HepG2 (cell line): ENCODE data around the gene ZBTB45. TPM values are rescaled to one million over a fixed set of nuclear protein-coding genes. Genes with fewer than 3 reads are reported as not detected.

ENCODE experiments used
- ATAC-seq: fragments of 200-7000 bp; cut with Tn5 transposase; 3 replicates; pipeline ENCODE4 v1.9.1; 2020; ENCODE audit warnings: mild to moderate bottlenecking, moderate library complexity
- BruUV-seq: library from RNA; stranded (reverse); fragments of 400-500 nt; replicated peaks from 2 replicates; lab custom pipeline; 2021; lab: Mats Ljungman, UMichigan
- CTCF ChIA-PET: fragments of 300-600 bp; formaldehyde crosslinking; extraction: SDS; loops from one replicate; lab custom pipeline; 2021; ENCODE audit warnings: low total read pairs, inconsistent platforms, low intra/inter-chr PET ratio; lab: Yijun Ruan, JAX
- POLR2A ChIA-PET: fragments of 350-600 bp; sonication (Branson Sonifier 250); formaldehyde crosslinking; loops from one replicate; lab custom pipeline; 2020; ENCODE audit warnings: antibody characterized with exemption, inconsistent platforms; lab: Yijun Ruan, JAX
- DNase-seq: peaks from one replicate; pipeline ENCODE4 v3.0.0-alpha.2; 2015; ENCODE audit warnings: low spot score
- FAIRE-seq: peaks from 3 replicates; lab custom pipeline; 2011; peaks lifted over from hg19 to GRCh38; lab: Jason Lieb, UNC
- H2AFZ ChIP-seq: one replicate; pipeline ENCODE4 v1.6.1; 2011; ENCODE audit warnings: low read length, inconsistent platforms
- H3K27ac ChIP-seq: fragments of 300-600 bp; 3 replicates; pipeline ENCODE4 v1.8.0; 2011; ENCODE audit warnings: mixed run types, mild to moderate bottlenecking, mixed read lengths, low read length, inconsistent platforms; ENCODE audit not compliant: insufficient read depth; ENCODE audit errors: extremely low read length
- H3K27me3 ChIP-seq, 2 experiments: fragments of 200-600 bp in 1 of 2; 2 replicates in 1 of 2; 3 replicates in 1 of 2; pipeline versions ENCODE4 v1.6.0 to v1.8.0; 2011; ENCODE audit warnings: low read length in 2 of 2, mild to moderate bottlenecking in 2 of 2, moderate library complexity in 2 of 2, inconsistent platforms in 1 of 2; ENCODE audit not compliant: insufficient read depth in 2 of 2, control insufficient read depth in 1 of 2
- H3K36me3 ChIP-seq, 2 experiments: fragments of 200-600 bp in 1 of 2; replicated peaks in 1 of 2; 2 replicates in 1 of 2; 3 replicates in 1 of 2; pipeline versions ENCODE4 v1.5.1 to v1.8.0; 2011; ENCODE audit warnings: low read length in 2 of 2, inconsistent platforms in 1 of 2; ENCODE audit not compliant: insufficient read depth in 2 of 2, control insufficient read depth in 1 of 2
- H3K4me1 ChIP-seq: 2 replicates; pipeline ENCODE4 v1.5.1; 2012; ENCODE audit warnings: low read length, inconsistent platforms; ENCODE audit not compliant: insufficient read depth
- H3K4me2 ChIP-seq: 2 replicates; pipeline ENCODE4 v1.6.0; 2011; ENCODE audit warnings: low read depth, low read length, inconsistent platforms
- H3K4me3 ChIP-seq, 3 experiments: fragments of 200-600 bp in 1 of 3; sonication (generic), shearing (Covaris generic) in 1 of 3; replicated peaks in 1 of 3; 2 replicates each; pipeline ENCODE4 v1.5.1; 2011 to 2016; ENCODE audit warnings: low read length in 3 of 3, inconsistent platforms in 2 of 3, low read depth in 2 of 3, mild to moderate bottlenecking in 2 of 3, control low read depth in 1 of 3, mixed read lengths in 1 of 3; ENCODE audit not compliant: insufficient read depth in 1 of 3
- H3K79me2 ChIP-seq: one replicate; pipeline ENCODE4 v1.6.1; 2011; ENCODE audit warnings: low read length, inconsistent platforms; ENCODE audit not compliant: insufficient read depth
- H3K9ac ChIP-seq: 2 replicates; pipeline ENCODE4 v1.6.0; 2011; ENCODE audit warnings: mild to moderate bottlenecking, low read depth, low read length, inconsistent platforms; ENCODE audit not compliant: insufficient read depth
- H3K9me3 ChIP-seq: 2 replicates; pipeline ENCODE4 v1.5.1; 2012; ENCODE audit warnings: mild to moderate bottlenecking, low read length
- H4K20me1 ChIP-seq: 2 replicates; pipeline ENCODE4 v1.6.0; 2011; ENCODE audit warnings: inconsistent platforms, mild to moderate bottlenecking, low read length, moderate library complexity; ENCODE audit not compliant: insufficient read depth
- AGO2 ChIP-seq: fragments of 200-400 bp; formaldehyde crosslinking; optimal IDR thresholded peaks from 2 replicates; pipeline ENCODE3; 2017; ENCODE audit warnings: mild to moderate bottlenecking, low read depth, low read length, moderate library complexity
- POLR2A ChIP-seq, 2 experiments: IDR thresholded peaks; 2 replicates each; pipeline ENCODE4 v1.6.1; 2011; ENCODE audit warnings: low read depth in 2 of 2, low read length in 2 of 2, mild to moderate bottlenecking in 1 of 2, moderate library complexity in 1 of 2; ENCODE audit not compliant: insufficient read depth in 1 of 2
- POLR2G ChIP-seq: fragments of 200-400 bp; formaldehyde crosslinking; IDR thresholded peaks from 2 replicates; pipeline ENCODE4 v1.6.1; 2018; ENCODE audit warnings: mild to moderate bottlenecking, low read depth, low read length, moderate library complexity
- RBFOX2 ChIP-seq: fragments of 200-400 bp; formaldehyde crosslinking; IDR thresholded peaks from 2 replicates; pipeline ENCODE4 v1.6.1; 2017; ENCODE audit warnings: low read depth, mild to moderate bottlenecking, low read length
- RBM22 ChIP-seq: fragments of 200-400 bp; formaldehyde crosslinking; optimal IDR thresholded peaks from 2 replicates; pipeline ENCODE3; 2017; ENCODE audit warnings: mild to moderate bottlenecking, low read length, moderate library complexity
- TAF1 ChIP-seq: sonication (generic); formaldehyde crosslinking; IDR thresholded peaks from 2 replicates; pipeline ENCODE4 v1.4.0; 2020; ENCODE audit warnings: missing genetic modification reagents
- U2AF1 ChIP-seq: fragments of 200-400 bp; formaldehyde crosslinking; optimal IDR thresholded peaks from 2 replicates; pipeline ENCODE3; 2017; ENCODE audit warnings: mild to moderate bottlenecking, low read depth, low read length
- ZNF607 ChIP-seq: sonication (generic); formaldehyde crosslinking; IDR thresholded peaks from 2 replicates; pipeline ENCODE4 v1.5.1; 2020; ENCODE audit warnings: missing genetic modification reagents, mild to moderate bottlenecking, borderline replicate concordance
- WGBS: methylation state at CpG from one replicate; pipeline ENCODE4 v1.1.6; 2017; ENCODE audit warnings: low lambda C conversion rate; 5-methylcytosine and 5-hydroxymethylcytosine counted together
- in situ Hi-C: cut with HindIII; loops from 2 replicates; pipeline ENCODE4 v1.10.0; 2017; ENCODE audit warnings: low pct_unique_long_range_greater_than_20kb; ENCODE audit not compliant: extremely low pct_ligation_motif_present
- intact Hi-C: fragments of 100-400 bp; cut with micrococcal nuclease; formaldehyde crosslinking; loops from one replicate; pipeline ENCODE4 v1.10.0; 2022; ENCODE audit not compliant: unreplicated experiment
- polyA plus RNA-seq, 8 experiments: library from polyadenylated mRNA; depleted of rRNA in 3 of 8; stranded (reverse) in 7 of 8; unstranded in 1 of 8; fragments of >200 nt; fragmentation: Illumina TruSeq in 4 of 8; extraction: Trizol in 4 of 8; gene quantifications; 2 replicates each; pipeline versions ENCODE4 v1.2.1 to v1.2.3, GENCODE V29; 2011 to 2016; ENCODE audit warnings: low read depth in 4 of 8, missing spikeins in 1 of 8, mixed read lengths in 1 of 8; ENCODE audit not compliant: insufficient read depth in 1 of 8
- total RNA-seq, 5 experiments: library from RNA; depleted of rRNA; stranded (reverse); fragments of >200 nt; fragmentation: Illumina TruSeq; extraction: Trizol; gene quantifications; 2 replicates each; pipeline ENCODE4 v1.2.3, GENCODE V29; 2016; ENCODE audit warnings: low read depth in 1 of 5
- TF ChIP-seq, protein P1 (sequence below): sonication (generic); formaldehyde crosslinking; IDR thresholded peaks from 2 replicates; pipeline ENCODE4 v1.4.0; 2020; ENCODE audit warnings: missing genetic modification reagents

The ZBTB45 gene
- total and polyA plus RNA-seq, 2 of the 13 experiments (the other 11 are each of a cell fraction or from before 2014, with no cell fraction given): 3.0 to 3.7 TPM

DNA sequence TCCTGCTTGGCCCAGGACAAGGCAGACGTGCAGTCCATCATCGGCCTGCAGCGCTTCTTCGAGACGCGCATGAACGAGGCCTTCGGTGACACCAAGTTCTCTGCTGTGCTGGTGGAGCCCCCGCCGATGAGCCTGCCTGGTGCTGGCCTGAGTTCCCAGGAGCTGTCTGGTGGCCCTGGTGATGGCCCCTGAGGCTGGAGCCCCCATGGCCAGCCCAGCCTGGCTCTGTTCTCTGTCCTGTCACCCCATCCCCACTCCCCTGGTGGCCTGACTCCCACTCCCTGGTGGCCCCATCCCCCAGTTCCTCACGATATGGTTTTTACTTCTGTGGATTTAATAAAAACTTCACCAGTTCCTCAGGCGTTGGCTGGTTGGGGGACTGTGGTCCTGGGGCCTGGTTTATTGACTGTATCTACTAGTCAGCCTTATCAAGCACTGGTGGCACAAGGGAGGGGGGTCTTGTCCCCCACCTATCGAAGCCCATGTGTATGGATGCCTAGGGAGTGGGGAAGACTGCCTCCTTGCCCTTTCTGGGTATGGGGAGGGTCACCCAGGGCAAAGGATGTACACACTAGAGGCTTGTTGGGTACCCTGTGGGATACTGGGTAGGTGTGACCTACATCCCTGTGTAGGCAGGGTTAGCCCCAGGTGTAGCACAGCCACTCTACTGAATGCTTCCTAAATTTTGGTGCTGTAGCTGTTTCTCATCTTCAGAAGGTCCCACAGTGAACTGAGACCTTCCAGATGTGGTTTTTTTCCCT is 30.9 kb upstream of the ZBTB45 start:
- TF ChIP-seq RBM22 (peak; percentile 89), AGO2 (peak; percentile 79), TAF1 (CRISPR knock-in tag) (no peak), ZNF607 (no peak), RBFOX2 (peak; percentile 74), POLR2G (0 out of 2 replicates have a peak, but pooled peaks have one; percentile 15), POLR2A (IDR thresholded peaks at IDR 0.05; ENCODE audit: insufficient read depth in 1 of 2, low read depth in 2 of 2, low read length in 2 of 2) (peak in 1 of 2 experiments; percentile 33; a peak in 2 of 4 replicates), U2AF1 (no peak)
- TF ChIP-seq, protein P1, sequence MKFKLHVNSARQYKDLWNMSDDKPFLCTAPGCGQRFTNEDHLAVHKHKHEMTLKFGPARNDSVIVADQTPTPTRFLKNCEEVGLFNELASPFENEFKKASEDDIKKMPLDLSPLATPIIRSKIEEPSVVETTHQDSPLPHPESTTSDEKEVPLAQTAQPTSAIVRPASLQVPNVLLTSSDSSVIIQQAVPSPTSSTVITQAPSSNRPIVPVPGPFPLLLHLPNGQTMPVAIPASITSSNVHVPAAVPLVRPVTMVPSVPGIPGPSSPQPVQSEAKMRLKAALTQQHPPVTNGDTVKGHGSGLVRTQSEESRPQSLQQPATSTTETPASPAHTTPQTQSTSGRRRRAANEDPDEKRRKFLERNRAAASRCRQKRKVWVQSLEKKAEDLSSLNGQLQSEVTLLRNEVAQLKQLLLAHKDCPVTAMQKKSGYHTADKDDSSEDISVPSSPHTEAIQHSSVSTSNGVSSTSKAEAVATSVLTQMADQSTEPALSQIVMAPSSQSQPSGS: no peak
- TF ChIP-seq, all 625 proteins: peak for 5
- ChIA-PET POLR2A (interaction anchor here (0.6 to 2.5 kb wide), 3 partner anchors 9 to 37 kb away, joined by 3 to 8 read pairs (median 4); no protein-coding TSS in a partner anchor), CTCF (no interaction called here)
- H3K4me2 ChIP-seq: no peak overlapping the region
- H3K4me3 ChIP-seq: no peak overlapping the region
- intact Hi-C loops (no loop called here), in situ Hi-C loops (no loop called here)
- ATAC-seq (no peak), DNase-seq (no peak), FAIRE-seq (no peak)
- no TSS peak for BruUV-seq
- peaks cover 31% of the 10 kb centered on the region for H3K79me2 ChIP-seq
- H3K27me3 ChIP-seq: no peaks in the 10 kb centered on the region; a peak in 1 of 5 replicates
- WGBS: 98% methylated on average over 5 of the region's 13 CpGs
- H2AFZ ChIP-seq: no peak overlapping the region
- H3K9ac ChIP-seq: no peak overlapping the region
- H3K9me3 ChIP-seq: no peaks in the 10 kb centered on the region
- H4K20me1 ChIP-seq: peaks cover 41% of the 10 kb centered on the region
- H3K4me1 ChIP-seq: peaks cover 38% of the 10 kb centered on the region
- no peak overlapping the region for H3K27ac ChIP-seq
- H3K36me3 ChIP-seq: peaks cover 36 to 69% of the 10 kb centered on the region in 2 experiments
